Trophoblast cell (in vitro differentiated cells and primary cell): ENCODE results near the gene MRM3.
A peak's percentile ranks its signal among the peaks of the same experiment; 100 is the strongest.

Source experiments
- DNase-seq, 2 donors: peaks; one replicate each; pipeline ENCODE4 v3.0.0-alpha.2; 2016
- H2AFZ ChIP-seq: 2 replicates; pipeline ENCODE4 v1.6.1; 2013; ENCODE audit warnings: low read length, moderate library complexity, mild to moderate bottlenecking; ENCODE audit not compliant: insufficient read depth, poor library complexity
- H2AK5ac ChIP-seq: 2 replicates; pipeline ENCODE4 v1.6.1; 2013; ENCODE audit warnings: mild to moderate bottlenecking, low read length
- H2BK120ac ChIP-seq: 2 replicates; pipeline ENCODE4 v1.6.1; 2013; ENCODE audit warnings: low read length, mild to moderate bottlenecking, moderate library complexity; ENCODE audit not compliant: insufficient read depth, poor library complexity
- H2BK12ac ChIP-seq: 2 replicates; pipeline ENCODE4 v1.6.1; 2013; ENCODE audit warnings: mild to moderate bottlenecking, low read length, moderate library complexity
- H2BK5ac ChIP-seq: 2 replicates; pipeline ENCODE4 v1.6.1; 2013; ENCODE audit warnings: low read length, low read depth, moderate library complexity, mild to moderate bottlenecking; ENCODE audit not compliant: poor library complexity
- H3K14ac ChIP-seq: 2 replicates; pipeline ENCODE4 v1.6.1; 2013; ENCODE audit warnings: mild to moderate bottlenecking, low read length
- H3K18ac ChIP-seq: 2 replicates; pipeline ENCODE4 v1.6.1; 2013; ENCODE audit warnings: mild to moderate bottlenecking, low read length
- H3K23ac ChIP-seq: 2 replicates; pipeline ENCODE4 v1.6.1; 2013; ENCODE audit warnings: low read length
- H3K27ac ChIP-seq: 2 replicates; pipeline ENCODE4 v1.5.1; 2013; ENCODE audit warnings: low read depth, mild to moderate bottlenecking, inconsistent platforms, low read length, moderate library complexity
- H3K27me3 ChIP-seq: 2 replicates; pipeline ENCODE4 v1.6.1; 2013; ENCODE audit warnings: inconsistent platforms, mild to moderate bottlenecking, low read length, moderate library complexity; ENCODE audit not compliant: insufficient read depth
- H3K36me3 ChIP-seq, 2 experiments: 1 replicate in 1 of 2; 2 replicates in 1 of 2; pipeline ENCODE4 v1.6.1; 2013; ENCODE audit warnings: low read length in 2 of 2, mild to moderate bottlenecking in 2 of 2, moderate library complexity in 1 of 2; ENCODE audit not compliant: insufficient read depth in 2 of 2, control insufficient read depth in 1 of 2
- H3K4ac ChIP-seq: 2 replicates; pipeline ENCODE4 v1.6.1; 2013; ENCODE audit warnings: low read depth, mild to moderate bottlenecking, low read length, moderate library complexity
- H3K4me1 ChIP-seq, 2 experiments: 1 replicate in 1 of 2; 2 replicates in 1 of 2; pipeline ENCODE4 v1.6.1; 2013; ENCODE audit warnings: low read length in 2 of 2, mild to moderate bottlenecking in 2 of 2, moderate library complexity in 1 of 2; ENCODE audit not compliant: insufficient read depth in 2 of 2, control insufficient read depth in 1 of 2
- H3K4me2 ChIP-seq: 2 replicates; pipeline ENCODE4 v1.6.1; 2013; ENCODE audit warnings: inconsistent platforms, mild to moderate bottlenecking, low read length, moderate library complexity
- H3K4me3 ChIP-seq: 2 replicates; pipeline ENCODE4 v1.5.1; 2013; ENCODE audit warnings: mild to moderate bottlenecking, low read depth, low read length, inconsistent platforms
- H3K79me1 ChIP-seq: one replicate; pipeline ENCODE4 v1.6.1; 2013; ENCODE audit warnings: low read length
- H3K79me2 ChIP-seq: 2 replicates; pipeline ENCODE4 v1.6.1; 2013; ENCODE audit warnings: low read length, mild to moderate bottlenecking; ENCODE audit not compliant: control insufficient read depth, insufficient read depth, poor library complexity
- H3K9ac ChIP-seq: 2 replicates; pipeline ENCODE4 v1.6.1; 2013; ENCODE audit warnings: mild to moderate bottlenecking, low read length
- H3K9me3 ChIP-seq: 2 replicates; pipeline ENCODE4 v1.6.1; 2013; ENCODE audit warnings: low read depth, mild to moderate bottlenecking, control low read depth, inconsistent platforms, low read length; ENCODE audit not compliant: insufficient read depth
- H4K12ac ChIP-seq: 2 replicates; pipeline ENCODE4 v1.6.1; 2013; ENCODE audit warnings: low read depth, mild to moderate bottlenecking, low read length, moderate library complexity
- H4K8ac ChIP-seq: 2 replicates; pipeline ENCODE4 v1.6.1; 2013; ENCODE audit warnings: low read depth, mild to moderate bottlenecking, low read length, moderate library complexity
- H4K91ac ChIP-seq: one replicate; pipeline ENCODE4 v1.6.1; 2013; ENCODE audit warnings: low read depth, mild to moderate bottlenecking, low read length, moderate library complexity
- WGBS: extraction: QIAGEN DNeasy Blood & Tissue Kit; methylation state at CpG from one replicate; pipeline ENCODE4 v1.1.7; 2013; ENCODE audit warnings: missing lambda C conversion rate; ENCODE audit not compliant: insufficient read length, insufficient coverage; ENCODE audit errors: extremely low coverage; 5-methylcytosine and 5-hydroxymethylcytosine counted together

Gene MRM3

GRCh38 chr17:759964-760363, 22.2 kb upstream of the MRM3 start:
- Histone ChIP-seq H4K8ac (no peak overlapping the region), H2AK5ac (no peak overlapping the region), H3K36me3 (peaks cover 21 to 28% of the 10 kb centered on the region in 2 experiments), H3K79me2 (no peaks in the 10 kb centered on the region), H2BK12ac (no peak overlapping the region), H3K9ac (no peak overlapping the region), H3K27ac (no peak overlapping the region), H3K4ac (no peak overlapping the region), H3K79me1 (no peaks in the 10 kb centered on the region), H2BK120ac (no peak overlapping the region), H3K4me1 (no peaks in the 10 kb centered on the region), H3K4me2 (no peak overlapping the region), H3K4me3 (no peak overlapping the region), H3K18ac (no peak overlapping the region), H3K9me3 (no peaks in the 10 kb centered on the region), H2BK5ac (no peak overlapping the region), H2AFZ (no peak overlapping the region), H4K91ac (no peak overlapping the region), H3K27me3 (no peaks in the 10 kb centered on the region), H3K23ac (no peak overlapping the region), H3K14ac (no peak overlapping the region), H4K12ac (no peak overlapping the region)
- DNase-seq = no peak
- WGBS = no CpG with 5 or more reads among the region's 5 CpGs

- H2BK12ac ChIP-seq = no peak overlapping the region
- no peak overlapping the region for H3K27ac ChIP-seq
- H3K23ac ChIP-seq = no peak overlapping the region
- no peak overlapping the region for H3K4ac ChIP-seq
- no peaks in the 10 kb centered on the region for H3K79me1 ChIP-seq
- no peak overlapping the region for H2AK5ac ChIP-seq
- no peak overlapping the region for H4K8ac ChIP-seq
- no peak overlapping the region for H3K14ac ChIP-seq
- no peak overlapping the region for H3K4me2 ChIP-seq
- H3K18ac ChIP-seq = no peak overlapping the region
- H3K79me2 ChIP-seq = no peaks in the 10 kb centered on the region
- H2BK5ac ChIP-seq = no peak overlapping the region
- no peaks in the 10 kb centered on the region for H3K9me3 ChIP-seq
- no peak overlapping the region for H2BK120ac ChIP-seq
- no peak overlapping the region for H2AFZ ChIP-seq
- no peak overlapping the region for H4K91ac ChIP-seq
- no peaks in the 10 kb centered on the region for H3K27me3 ChIP-seq
- peaks cover 24 to 32% of the 10 kb centered on the region in 2 experiments for H3K36me3 ChIP-seq
- H3K4me3 ChIP-seq = no peak overlapping the region
- DNase-seq = no peak
- no peak overlapping the region for H3K9ac ChIP-seq
- WGBS = no CpG with 5 or more reads among the region's 9 CpGs
- H3K4me1 ChIP-seq = no peaks in the 10 kb centered on the region
- no peak overlapping the region for H4K12ac ChIP-seq
Measured at GRCh38 chr17:760371-760770, 21.8 kb upstream of the MRM3 start.

- no peak overlapping the region for H3K4me2 ChIP-seq
- peak in 1 of 2 donors; percentile 70 for DNase-seq
- no peak overlapping the region for H2AK5ac ChIP-seq
- no peak overlapping the region for H4K12ac ChIP-seq
- WGBS = no CpG with 5 or more reads among the region's 3 CpGs
- H4K91ac ChIP-seq = no peak overlapping the region
- no peaks in the 10 kb centered on the region for H3K9me3 ChIP-seq
- H3K4ac ChIP-seq = no peak overlapping the region
- no peak overlapping the region for H3K18ac ChIP-seq
- no peak overlapping the region for H3K4me3 ChIP-seq
- H3K79me2 ChIP-seq = no peaks in the 10 kb centered on the region
- no peak overlapping the region for H3K14ac ChIP-seq
- no peaks in the 10 kb centered on the region for H3K27me3 ChIP-seq
- H2BK5ac ChIP-seq = no peak overlapping the region
- peaks cover 34 to 42% of the 10 kb centered on the region in 2 experiments for H3K36me3 ChIP-seq
- no peak overlapping the region for H2AFZ ChIP-seq
- no peak overlapping the region for H2BK120ac ChIP-seq
- no peak overlapping the region for H3K23ac ChIP-seq
- H2BK12ac ChIP-seq = no peak overlapping the region
- H3K4me1 ChIP-seq = no peaks in the 10 kb centered on the region
- H3K9ac ChIP-seq = no peak overlapping the region
- H3K79me1 ChIP-seq = no peaks in the 10 kb centered on the region
- H3K27ac ChIP-seq = no peak overlapping the region
- no peak overlapping the region for H4K8ac ChIP-seq
Measured at GRCh38 chr17:767076-767475, 15.1 kb upstream of the MRM3 start.

- Histone ChIP-seq H3K27me3 (no peaks in the 10 kb centered on the region), H3K9ac (no peak overlapping the region), H3K18ac (no peak overlapping the region), H3K9me3 (no peaks in the 10 kb centered on the region), H2AFZ (no peak overlapping the region), H3K4me1 (no peaks in the 10 kb centered on the region), H4K8ac (no peak overlapping the region), H3K27ac (no peak overlapping the region), H2BK5ac (no peak overlapping the region), H4K91ac (no peak overlapping the region), H3K14ac (no peak overlapping the region), H2AK5ac (no peak overlapping the region), H3K79me2 (no peaks in the 10 kb centered on the region), H3K4ac (no peak overlapping the region), H4K12ac (no peak overlapping the region), H3K4me2 (no peak overlapping the region), H2BK120ac (no peak overlapping the region), H3K36me3 (peaks cover 37 to 58% of the 10 kb centered on the region in 2 experiments), H2BK12ac (no peak overlapping the region), H3K79me1 (no peaks in the 10 kb centered on the region), H3K4me3 (no peak overlapping the region), H3K23ac (no peak overlapping the region)
- no peak for DNase-seq
- WGBS = 100% methylated on average over 2 of the region's 5 CpGs
Measured at GRCh38 chr17:773016-773415, 9.1 kb upstream of the MRM3 start.
